Measurements from ENCODE around the gene ITPK1.
"Not testable (repeated sequence)": the region's sequence is repeated elsewhere in the genome, so short reads cannot be mapped to it uniquely, and the experiment has no call there.

ITPK1 gene

DNA sequence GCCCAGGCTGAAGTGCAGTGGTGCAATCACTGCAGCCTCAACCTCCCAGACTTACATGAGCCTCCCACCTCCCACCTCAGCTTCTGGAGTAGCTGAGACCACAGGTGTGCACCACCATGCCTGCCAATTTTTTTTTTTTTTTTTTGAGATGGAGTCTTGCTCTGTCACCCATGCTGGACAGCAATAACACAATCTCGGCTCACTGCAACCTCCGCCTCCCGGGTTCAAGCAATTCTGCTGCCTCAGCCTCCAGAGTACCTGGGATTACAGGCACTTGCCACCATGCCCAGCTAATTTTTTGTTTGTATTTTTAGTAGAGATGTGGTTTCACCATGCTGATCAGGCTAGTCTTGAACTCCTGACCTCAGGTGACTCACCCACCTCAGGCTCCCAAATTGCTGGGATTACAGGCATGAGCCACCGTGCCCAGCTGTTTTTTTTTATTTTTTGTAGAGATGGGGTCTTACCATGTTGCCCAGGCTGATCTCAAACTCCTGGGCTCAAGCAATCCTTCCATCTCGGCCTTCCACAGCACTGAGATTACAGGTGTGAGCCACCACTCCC lies 15.6 kb upstream of the ITPK1 start:
- not testable (repeated sequence) for DNase-seq (ENCODE audit: low spot score)

DNA sequence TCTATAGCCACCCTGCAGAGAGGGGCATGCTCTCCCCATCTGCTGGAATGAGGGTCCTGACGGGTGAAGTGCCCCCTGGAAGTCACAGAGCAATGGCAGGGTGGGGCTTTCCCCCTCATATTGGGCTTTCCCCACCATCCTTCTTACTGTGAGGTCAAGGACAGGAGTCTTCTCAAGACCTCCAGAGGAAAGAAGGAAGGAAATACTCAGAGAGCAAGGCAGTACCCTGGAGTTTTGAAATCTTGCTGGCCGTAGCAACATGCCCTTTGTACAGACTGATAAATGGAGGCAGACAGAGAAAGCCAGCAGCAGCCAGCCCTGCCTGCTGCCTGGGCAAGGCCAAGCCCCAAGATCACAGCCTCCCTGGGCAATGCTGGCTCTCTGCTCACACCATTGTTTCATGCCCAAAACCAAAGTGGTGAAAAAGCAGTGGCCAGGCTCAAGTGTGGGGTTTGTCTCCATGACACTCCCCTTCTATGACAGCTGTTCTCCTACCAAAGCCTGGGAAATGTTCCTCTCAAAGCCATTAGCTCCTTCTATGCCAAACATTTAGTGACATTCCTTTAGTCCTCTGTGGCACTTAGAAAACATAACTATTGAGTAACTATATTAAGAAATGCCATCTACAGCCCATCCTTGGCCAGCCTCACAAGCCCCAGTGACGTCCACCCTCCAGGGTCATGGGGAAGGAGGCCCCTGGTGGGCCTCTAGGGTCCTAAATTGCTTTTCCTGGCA lies 13.2 kb upstream of the ITPK1 start:
- no peak for DNase-seq (ENCODE audit: low spot score)

DNA sequence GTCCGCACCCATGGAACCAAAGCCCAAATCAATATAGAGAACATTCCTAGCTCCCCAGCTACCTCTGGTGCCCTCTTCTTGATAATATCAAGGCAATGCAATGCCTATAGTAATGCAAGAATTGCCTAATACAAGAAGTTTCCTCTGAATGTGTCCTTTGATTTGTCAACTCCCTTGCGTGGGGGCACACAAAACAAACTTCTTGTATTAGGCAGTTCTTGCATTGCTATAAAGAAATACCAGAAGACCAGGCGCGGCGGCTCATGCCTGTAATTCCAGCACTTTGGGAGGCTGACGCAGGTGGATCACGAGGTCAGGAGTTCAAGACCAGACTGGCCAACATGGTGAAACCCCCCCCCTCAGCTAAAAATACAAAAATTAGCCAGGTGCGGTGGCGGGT lies 10.4 kb upstream of the ITPK1 start:
- no peak for DNase-seq (ENCODE audit: low spot score)

DNA sequence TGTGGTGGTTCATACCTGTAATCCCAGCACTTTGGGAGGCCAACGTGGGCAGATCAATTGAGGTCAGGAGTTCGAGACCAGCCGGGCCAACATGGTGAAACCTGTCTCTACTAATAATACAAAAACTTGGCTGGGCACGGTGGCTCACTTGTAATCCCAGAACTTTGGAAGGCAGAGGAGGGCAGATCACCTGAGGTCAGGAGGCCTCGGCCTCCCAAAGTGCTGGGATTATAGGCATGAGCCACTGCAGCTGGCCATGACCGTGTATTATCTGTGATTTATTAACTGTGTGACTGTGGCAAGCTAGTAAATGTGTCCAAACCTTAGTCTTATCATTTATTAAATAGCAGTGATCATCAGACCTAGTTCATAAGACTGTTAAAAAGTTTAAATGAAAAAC lies 7.1 kb upstream of the ITPK1 start:
- no peak for DNase-seq (ENCODE audit: low spot score)

DNA sequence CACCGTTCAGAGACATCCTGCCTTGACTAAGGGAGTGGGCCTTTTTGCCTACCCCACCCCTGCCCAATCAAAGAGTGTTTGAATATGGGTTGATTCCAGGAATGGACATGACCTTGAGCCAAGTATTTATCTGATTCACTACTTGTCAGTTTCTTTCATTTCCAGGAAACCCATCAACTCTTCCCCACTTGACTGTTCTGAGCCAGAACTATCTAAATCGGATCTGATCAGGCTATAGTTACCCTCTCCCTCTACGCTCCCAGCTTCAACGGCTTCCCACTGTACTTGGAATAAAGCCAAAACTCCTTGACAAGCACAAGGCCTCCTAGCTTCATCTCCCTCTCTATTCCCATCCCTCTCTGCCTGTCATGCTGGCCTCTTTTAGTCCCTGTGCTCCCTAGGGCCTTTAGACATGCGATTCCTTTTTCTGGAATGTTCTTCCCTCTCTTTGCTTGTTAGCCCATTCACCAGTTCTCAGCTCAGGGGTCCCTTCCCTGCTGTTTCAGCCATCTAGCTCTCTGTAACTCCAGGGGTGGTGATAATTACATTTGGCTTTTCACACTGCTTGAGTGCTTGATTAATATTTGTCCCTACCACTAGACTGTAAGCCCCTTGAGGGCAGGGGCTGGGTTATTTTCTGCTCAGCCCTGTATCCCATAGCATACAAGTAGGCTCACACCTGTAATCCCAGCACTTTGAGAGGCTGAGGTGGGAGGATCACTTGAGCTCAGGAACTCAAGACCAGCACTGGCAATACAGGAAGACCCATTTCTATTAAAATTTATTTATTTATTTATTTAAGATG lies 5.5 kb upstream of the ITPK1 start:
- DNase-seq (ENCODE audit: low spot score) = no peak

DNA sequence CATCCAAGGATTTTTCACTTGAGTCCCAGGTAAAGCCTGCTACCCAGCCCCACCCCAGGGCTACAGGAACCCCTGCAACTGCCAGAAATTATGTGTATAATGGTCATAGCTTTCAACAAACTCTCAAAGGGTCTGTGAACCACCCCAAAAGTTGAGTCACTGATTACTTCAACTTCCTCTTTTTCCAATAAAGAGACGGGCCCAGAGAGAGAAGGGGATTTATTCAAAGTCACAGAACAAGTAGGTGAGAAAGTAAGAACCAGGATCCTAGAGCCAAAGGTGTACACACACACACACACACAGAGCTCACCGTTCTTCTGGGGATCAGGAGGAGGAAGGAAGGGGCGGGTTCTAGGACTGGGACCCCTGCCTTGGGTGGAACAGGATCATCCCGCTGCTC lies 4.8 kb upstream of the ITPK1 start:
- no peak for DNase-seq (ENCODE audit: low spot score)

DNA sequence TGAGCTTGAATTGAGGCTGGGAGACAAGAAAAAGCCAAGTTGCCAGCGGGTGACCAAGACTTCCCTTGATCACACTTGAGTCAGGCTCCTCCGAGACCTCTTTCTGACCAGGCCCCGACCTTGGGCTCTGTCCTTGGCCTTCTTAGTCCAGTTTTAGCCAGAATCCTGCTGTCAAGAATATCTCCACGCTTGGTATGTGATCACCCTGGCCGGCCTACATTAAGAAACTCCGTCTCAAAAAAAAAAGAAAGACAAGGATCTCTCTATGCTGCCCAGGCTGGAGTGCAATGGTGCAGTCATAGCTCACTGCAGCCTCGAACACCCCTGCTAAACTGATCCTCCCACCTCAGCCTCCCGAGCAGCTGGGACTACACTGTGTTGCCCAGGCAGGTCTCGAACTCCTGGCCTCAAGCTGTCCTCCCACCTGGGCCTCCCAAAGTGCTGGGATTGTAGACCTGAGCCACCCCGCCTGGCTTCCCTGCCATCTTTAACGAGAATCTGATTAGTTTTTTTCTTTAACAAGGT lies 1.0 kb upstream of the ITPK1 start:
- peak; percentile 48 for DNase-seq (ENCODE audit: low spot score)

DNA sequence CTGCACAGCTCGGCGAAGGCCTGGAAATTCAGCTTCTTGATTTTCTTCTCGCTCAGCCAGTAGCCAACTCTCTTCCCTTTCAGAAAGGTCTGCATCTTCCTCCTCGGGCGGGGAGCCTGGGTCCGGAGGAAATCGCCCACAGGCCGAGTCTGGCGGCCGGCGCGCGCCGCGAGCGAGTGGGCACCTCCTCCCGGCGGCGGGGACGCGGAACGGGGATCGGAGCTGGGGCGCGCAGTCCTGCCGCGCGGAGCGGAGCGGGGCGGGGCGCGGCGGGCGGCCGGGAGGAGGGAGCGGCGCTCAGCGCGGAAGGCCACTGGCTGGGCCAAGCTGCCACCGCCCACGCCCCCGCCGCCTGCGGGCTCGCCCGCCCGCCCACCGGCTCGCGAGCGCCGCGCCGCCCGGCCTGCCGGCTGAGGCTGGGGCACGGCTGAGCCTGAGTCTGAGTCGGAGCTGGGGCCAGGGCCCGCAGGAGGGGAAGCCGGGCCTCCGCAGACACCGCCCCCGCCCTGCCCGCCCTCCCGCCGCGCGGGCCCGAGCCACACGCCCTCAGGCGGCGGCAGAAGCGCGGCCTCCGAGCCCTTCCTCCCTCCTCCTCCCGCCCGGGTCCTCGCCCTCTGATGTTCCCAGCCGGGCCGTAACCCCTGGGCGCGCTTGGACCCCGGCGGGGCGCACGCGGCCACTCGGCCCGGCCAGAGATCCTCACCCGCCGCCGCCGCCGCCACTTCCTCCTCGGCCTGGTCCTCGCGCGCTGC lies 480 bp downstream of the ITPK1 start:
- DNase-seq (ENCODE audit: low spot score) = peak; percentile 87

DNA sequence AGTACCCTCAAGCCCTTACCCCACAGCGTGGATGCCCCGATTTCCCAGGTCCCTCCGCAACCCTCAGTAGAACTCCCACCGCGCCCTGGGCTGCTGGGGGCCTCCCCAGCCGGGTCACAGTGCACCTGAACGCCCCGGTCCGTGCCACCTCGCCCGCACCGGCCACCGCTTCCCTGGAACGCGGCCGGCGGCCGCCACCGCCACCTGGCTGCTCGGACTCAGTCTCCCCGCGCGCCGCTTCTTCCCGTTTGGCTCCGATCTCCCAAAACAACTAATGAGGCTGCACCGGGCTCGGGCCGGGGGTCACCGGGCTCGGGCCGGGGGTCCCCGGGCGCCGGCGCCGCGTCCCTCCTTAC lies 1.0 kb downstream of the ITPK1 start:
- DNase-seq (ENCODE audit: low spot score) = no peak

DNA sequence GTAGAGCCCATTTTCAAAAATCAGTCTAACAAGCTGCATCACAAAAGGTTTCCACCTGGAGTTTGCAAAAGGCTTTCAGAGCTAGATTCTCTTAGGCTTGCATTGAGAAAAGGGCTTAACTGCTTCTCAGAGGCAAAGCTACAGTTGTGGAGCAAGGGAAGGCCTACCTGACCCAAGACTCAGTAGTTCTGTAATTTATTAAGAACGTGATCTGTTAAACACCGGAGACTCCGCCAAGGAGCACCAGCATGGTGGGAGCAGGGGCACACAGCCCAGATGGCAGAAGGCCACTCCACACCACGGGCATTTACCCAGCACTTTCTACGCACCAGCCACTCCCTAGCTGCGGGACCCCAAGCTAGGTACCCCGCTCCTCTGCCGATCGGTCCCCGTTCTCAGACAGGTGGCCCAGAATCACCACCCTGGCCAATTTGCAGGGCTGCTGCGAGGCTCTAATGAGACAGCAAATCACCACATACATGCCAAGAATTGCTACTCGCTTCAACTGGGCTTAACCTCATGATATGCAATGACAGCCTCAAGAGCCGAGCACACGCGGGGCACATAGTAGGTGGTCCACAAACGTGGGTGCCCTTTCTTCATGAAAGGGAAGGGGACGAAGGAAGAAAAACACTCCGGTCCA lies 1.5 kb downstream of the ITPK1 start:
- DNase-seq (ENCODE audit: low spot score) = peak; percentile 35

DNA sequence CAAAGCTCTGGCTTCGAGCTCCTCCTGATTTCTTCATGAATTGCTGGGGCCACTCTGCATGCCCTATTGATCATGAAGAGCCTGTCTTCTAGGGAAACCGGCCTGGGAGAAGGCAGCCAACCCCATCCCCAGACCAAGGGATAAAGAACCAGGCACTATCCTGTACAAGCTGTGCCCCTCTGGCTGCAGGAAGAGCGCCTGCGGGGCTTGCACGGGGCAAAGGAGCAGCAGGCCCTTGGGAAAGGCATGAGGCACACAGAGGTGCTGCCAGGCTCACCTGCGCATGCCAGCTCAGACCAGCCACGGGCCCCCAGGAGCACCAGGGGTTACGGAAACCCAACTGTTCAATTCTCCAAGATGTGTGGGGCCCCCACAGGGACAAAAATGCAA lies 2.1 kb downstream of the ITPK1 start:
- DNase-seq (ENCODE audit: low spot score) = no peak

DNA sequence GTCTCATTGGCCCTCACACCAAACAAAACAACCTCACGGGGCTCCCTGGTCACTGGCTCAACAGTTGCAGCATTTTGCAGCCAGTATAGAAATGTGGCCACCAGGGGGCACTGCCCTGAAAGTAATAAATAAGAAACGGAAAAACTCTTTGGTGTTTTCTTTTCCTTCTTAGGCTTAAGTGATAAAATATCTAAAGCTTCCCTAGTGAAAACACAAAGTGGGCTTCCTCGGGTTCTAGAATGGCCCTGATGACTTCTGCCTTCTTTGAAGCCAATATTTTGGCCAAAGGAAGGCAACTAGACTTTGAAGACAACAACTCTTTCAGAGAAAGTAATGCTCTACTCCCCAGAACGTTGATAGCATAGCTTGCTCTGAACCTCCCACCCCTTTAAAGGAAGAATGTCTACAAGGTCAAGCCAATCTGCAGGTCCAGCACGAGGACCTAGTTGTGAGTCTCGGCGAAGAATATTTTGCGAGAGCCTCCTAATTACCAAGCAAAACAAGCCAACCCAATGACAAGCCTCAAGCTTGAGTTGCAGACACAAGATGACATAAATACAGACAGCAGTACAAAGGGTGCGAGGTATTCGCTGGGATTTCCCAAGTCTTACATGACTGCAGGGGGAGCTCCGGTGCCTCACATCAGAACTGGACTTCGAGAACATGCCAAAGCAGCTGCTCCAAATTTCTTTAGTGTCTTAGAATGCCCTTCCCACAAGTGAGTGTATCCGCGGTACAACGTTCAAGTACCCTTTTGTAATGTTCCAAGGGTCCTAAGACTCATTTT lies 2.6 kb downstream of the ITPK1 start:
- DNase-seq (ENCODE audit: low spot score) = peak; percentile 83

DNA sequence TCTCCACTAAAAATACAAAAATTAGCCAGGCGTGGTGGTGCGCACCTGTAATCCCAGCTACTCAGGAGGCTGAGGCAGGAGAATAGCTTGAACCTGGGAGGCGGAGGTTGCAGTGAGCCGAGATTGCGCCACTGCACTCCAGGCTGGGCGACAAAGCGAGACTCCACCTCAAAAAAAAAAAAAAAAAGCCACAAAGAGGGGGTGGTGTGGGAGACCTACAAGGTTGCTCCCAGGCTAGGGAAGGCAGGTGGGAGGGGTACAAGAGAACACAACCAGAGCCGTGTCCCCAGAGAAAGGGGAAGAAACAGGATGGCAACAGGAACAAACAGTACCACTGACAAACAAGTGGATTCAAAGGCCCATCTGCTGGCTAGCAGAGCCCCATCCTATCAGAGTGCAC lies 4.2 kb downstream of the ITPK1 start:
- DNase-seq (ENCODE audit: low spot score) = not testable (repeated sequence)

DNA sequence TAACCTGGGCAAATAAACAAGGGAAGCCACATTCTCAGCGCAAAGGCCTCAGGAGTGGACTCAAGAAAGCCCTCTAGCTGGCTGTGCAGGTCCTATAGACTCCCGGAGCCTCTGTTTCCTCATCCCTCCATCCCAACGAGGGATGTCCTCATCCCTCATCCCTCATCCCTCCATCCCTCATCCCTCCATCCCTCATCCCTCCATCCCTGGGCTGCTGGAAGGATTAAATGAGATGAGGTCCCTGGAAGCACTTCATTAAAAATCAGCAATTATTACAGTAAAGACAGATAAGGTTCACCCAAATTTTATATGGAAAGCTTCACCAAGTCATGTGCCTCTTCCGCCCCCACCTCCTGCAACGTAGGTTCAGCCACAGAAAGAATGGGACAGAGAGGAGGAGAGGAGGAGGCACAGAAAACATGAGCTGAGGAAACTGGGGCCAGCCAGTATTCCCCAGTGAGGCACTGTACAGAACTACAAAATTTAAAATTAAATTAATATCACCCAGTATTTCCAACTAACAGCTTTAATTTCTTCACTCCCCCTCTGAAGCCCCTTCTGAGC lies 4.8 kb downstream of the ITPK1 start:
- DNase-seq (ENCODE audit: low spot score) = no peak

DNA sequence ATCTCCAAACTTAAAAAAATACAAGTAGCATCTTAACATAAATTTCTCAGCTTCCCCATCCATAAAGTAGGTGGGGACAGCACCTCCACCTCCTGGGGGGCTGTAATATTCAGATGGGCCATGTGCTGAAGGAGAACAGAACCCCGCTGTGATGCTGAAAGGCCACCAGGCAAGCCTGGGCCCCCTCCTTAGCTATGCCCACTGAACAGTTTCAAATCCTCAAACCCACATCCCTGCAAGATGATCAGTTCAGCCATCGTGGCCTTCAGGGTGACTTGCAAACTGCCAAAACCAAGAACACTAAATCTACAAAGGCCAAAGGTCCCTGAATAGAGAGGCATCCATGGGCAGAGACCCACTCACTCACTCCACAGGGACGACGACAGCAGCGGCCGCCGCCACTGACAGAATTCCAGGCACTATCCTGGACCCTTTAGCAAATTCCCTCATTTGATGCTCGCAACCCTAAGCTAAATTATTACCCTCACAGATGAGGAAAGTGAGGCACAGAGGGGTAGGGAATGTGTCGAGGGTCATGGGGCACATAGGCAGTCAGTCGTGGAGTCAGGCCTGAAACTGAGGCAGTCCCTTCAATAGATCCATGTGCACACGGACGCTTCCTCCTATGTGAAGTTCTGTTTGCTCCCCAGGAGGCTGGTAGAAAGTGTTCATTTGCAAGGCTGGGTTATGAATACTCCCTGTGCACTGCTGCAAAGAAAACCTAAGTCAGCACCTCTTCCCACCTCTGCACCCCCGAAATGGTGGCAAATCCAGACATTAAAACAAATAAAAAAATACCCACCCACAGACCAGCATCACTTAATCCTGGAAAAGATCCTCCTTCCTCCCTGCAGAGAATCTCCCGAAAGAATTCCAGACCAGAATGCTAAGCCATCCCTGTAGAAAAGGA lies 5.9 kb downstream of the ITPK1 start:
- no peak for DNase-seq (ENCODE audit: low spot score)

DNA sequence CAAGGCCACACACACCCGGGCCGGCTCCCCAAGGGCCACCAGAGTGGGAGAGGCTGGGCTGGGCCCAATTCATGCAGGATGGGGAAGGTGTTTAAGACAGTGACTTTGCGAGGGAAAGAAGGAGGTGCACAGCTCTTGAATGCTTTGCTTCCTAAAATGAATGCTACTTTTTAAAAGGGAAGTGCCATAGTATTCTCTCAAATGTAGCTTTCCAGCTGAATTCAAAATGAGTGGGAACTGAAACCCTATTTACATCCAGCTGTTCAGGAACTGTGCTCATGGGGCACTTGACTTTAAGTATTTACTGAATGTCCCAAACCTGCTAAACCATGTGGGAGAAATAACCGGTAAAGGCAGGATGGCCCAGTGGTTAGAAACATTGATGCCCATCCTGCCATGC lies 7.6 kb downstream of the ITPK1 start:
- DNase-seq (ENCODE audit: low spot score) = no peak

DNA sequence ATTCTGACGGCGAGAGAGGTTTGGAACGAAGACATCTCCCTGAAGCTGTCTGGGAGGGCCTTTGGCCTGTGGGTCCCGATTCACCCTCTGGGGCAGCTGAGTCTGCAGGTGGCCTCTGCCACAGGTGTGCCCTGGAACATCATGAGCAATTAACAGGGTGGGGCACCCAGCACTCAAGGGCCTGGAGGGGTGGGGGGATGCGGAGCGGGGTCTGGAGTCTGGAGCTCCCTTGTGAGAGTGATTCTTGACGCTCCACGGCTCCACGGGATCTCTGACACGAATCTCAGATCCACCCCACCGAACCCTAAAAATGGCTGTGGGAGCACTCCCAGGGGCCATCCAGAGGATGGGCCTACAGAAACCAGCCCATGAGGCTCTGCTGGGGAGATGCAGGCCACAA lies 8.3 kb downstream of the ITPK1 start:
- DNase-seq (ENCODE audit: low spot score) = no peak

DNA sequence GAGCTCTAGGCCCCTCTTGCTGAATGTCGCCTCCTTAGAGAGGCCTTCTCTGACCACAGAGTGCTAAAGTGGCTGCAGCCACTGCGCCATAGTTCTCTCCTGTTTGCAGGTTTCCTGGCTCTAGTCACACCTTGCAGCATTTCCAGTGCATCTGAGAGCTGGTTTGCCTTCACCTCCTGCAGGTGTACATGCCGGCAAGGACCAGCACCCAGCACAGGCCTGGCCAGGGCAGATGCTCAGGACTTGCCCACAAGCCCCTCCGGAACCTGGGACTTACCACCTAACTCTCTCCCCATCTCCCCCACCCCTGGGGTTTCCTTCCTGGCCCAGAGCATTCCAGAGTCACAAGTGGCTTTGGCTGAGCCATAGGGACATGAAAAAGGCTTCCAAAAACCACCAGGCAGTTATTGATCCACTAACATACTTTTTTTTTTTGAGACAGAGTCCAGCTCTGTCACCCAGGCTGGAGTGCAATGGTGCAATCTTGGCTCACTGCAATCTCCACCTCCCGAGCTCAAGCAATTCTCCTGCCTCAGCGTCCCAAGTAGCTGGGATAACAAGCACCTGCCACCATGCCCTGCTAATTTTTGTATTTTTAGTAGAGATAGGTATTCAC lies 9.1 kb downstream of the ITPK1 start:
- no peak for DNase-seq (ENCODE audit: low spot score)

DNA sequence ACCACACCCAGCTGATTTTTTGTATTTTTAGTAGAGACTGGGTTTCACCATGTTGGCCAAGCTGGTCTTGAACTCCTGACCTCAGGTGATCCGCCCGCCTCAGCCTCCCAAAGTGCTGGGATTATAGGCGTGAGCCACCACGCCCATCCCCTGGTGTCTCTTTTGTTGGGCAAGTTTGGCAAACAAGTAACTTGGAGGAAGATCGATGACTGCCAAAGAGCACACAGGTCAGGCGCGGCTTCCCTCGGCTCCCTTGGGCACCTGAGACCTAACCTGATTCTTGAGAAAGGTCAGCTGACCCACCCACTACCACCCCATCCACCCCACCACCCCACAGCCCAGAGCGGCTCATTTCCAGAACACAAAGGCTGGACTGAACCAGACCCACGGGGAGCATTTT lies 9.9 kb downstream of the ITPK1 start:
- not testable (repeated sequence) for DNase-seq (ENCODE audit: low spot score)

Data from RKO (cell line).